HepG2 (cell line): Measurements from ENCODE around the gene AHSG. TPM values are rescaled to one million over a fixed set of nuclear protein-coding genes. Genes with fewer than 3 reads are reported as not detected.

ENCODE experiments used
- ERF ChIP-seq: IDR thresholded peaks from 2 replicates; pipeline ENCODE4 v1.6.1; 2018; ENCODE audit warnings: missing biosample characterization, missing genetic modification reagents
- KLF16 ChIP-seq, 2 experiments: sonication (generic) in 1 of 2; formaldehyde crosslinking in 1 of 2; IDR thresholded peaks; 2 replicates each; pipeline versions ENCODE4 v1.6.1 to v1.8.0; 2016 to 2023; ENCODE audit warnings: missing genetic modification reagents in 2 of 2, missing compliant biosample characterization in 1 of 2
- MAZ ChIP-seq, 2 experiments: sonication (generic) in 1 of 2; formaldehyde crosslinking in 1 of 2; IDR thresholded peaks; 2 replicates each; pipeline versions ENCODE4 v1.5.0 to v1.6.1; 2012 to 2020; ENCODE audit warnings: low read depth in 2 of 2, mild to moderate bottlenecking in 2 of 2, borderline replicate concordance in 1 of 2, improper control_type of control experiment in 1 of 2, low read length in 1 of 2, missing genetic modification reagents in 1 of 2, moderate library complexity in 1 of 2
- NFKB2 ChIP-seq: sonication (generic); formaldehyde crosslinking; IDR thresholded peaks from 2 replicates; pipeline ENCODE4 v1.4.0; 2020; ENCODE audit warnings: missing genetic modification reagents, borderline replicate concordance
- POLR2G ChIP-seq: fragments of 200-400 bp; formaldehyde crosslinking; IDR thresholded peaks from 2 replicates; pipeline ENCODE4 v1.6.1; 2018; ENCODE audit warnings: mild to moderate bottlenecking, low read depth, low read length, moderate library complexity
- ZMAT3 ChIP-seq: sonication (generic); formaldehyde crosslinking; conservative IDR thresholded peaks from 2 replicates; pipeline ENCODE4 v1.7.0; 2021; ENCODE audit warnings: missing genetic modification reagents
- ZNF616 ChIP-seq: sonication (generic); formaldehyde crosslinking; IDR thresholded peaks from 2 replicates; pipeline ENCODE4 v1.5.0; 2020; ENCODE audit warnings: low read depth, mild to moderate bottlenecking, missing genetic modification reagents
- ZNF629 ChIP-seq: sonication (generic); formaldehyde crosslinking; conservative IDR thresholded peaks from 2 replicates; pipeline ENCODE4 v1.5.0; 2020; ENCODE audit warnings: missing genetic modification reagents
- ZNF713 ChIP-seq: sonication (generic); formaldehyde crosslinking; IDR thresholded peaks from 2 replicates; pipeline ENCODE4 v1.4.0; 2020; ENCODE audit warnings: mild to moderate bottlenecking, missing genetic modification reagents
- polyA plus RNA-seq, 8 experiments: library from polyadenylated mRNA; depleted of rRNA in 3 of 8; stranded (reverse) in 7 of 8; unstranded in 1 of 8; fragments of >200 nt; fragmentation: Illumina TruSeq in 4 of 8; extraction: Trizol in 4 of 8; gene quantifications; 2 replicates each; pipeline versions ENCODE4 v1.2.1 to v1.2.3, GENCODE V29; 2011 to 2016; ENCODE audit warnings: low read depth in 4 of 8, missing spikeins in 1 of 8, mixed read lengths in 1 of 8; ENCODE audit not compliant: insufficient read depth in 1 of 8
- total RNA-seq, 5 experiments: library from RNA; depleted of rRNA; stranded (reverse); fragments of >200 nt; fragmentation: Illumina TruSeq; extraction: Trizol; gene quantifications; 2 replicates each; pipeline ENCODE4 v1.2.3, GENCODE V29; 2016; ENCODE audit warnings: low read depth in 1 of 5
- TF ChIP-seq, protein P1 (sequence below), 2 experiments: sonication (generic) in 1 of 2; formaldehyde crosslinking in 1 of 2; IDR thresholded peaks; 2 replicates each; pipeline versions ENCODE4 v1.4.0 to v1.6.1; 2018 to 2020; ENCODE audit warnings: missing genetic modification reagents in 2 of 2, borderline replicate concordance in 1 of 2, low read depth in 1 of 2, mild to moderate bottlenecking in 1 of 2, missing biosample characterization in 1 of 2
- TF ChIP-seq, protein P2 (sequence below): sonication (generic); formaldehyde crosslinking; conservative IDR thresholded peaks from 2 replicates; pipeline ENCODE4 v1.4.0; 2020; ENCODE audit warnings: missing genetic modification reagents
- TF ChIP-seq, protein P3 (sequence below): sonication (generic); formaldehyde crosslinking; IDR thresholded peaks from 2 replicates; pipeline ENCODE4 v1.5.1; 2020; ENCODE audit warnings: missing genetic modification reagents, mild to moderate bottlenecking, borderline replicate concordance
- TF ChIP-seq, protein P4 (sequence below): IDR thresholded peaks from 2 replicates; pipeline ENCODE4 v1.6.1; 2016; ENCODE audit warnings: low read depth
- TF ChIP-seq, protein P5 (sequence below): sonication (generic); formaldehyde crosslinking; IDR thresholded peaks from 2 replicates; pipeline ENCODE4 v1.5.0; 2020; ENCODE audit warnings: missing genetic modification reagents
- TF ChIP-seq, protein P6 (sequence below): sonication (generic); formaldehyde crosslinking; IDR thresholded peaks from 2 replicates; pipeline ENCODE4 v1.4.0; 2020; ENCODE audit warnings: missing genetic modification reagents, mild to moderate bottlenecking, borderline replicate concordance

Gene AHSG
- total and polyA plus RNA-seq, 2 of the 13 experiments (the other 11 are each of a cell fraction or from before 2014, with no cell fraction given) = 2,043 to 19,152 TPM

DNA sequence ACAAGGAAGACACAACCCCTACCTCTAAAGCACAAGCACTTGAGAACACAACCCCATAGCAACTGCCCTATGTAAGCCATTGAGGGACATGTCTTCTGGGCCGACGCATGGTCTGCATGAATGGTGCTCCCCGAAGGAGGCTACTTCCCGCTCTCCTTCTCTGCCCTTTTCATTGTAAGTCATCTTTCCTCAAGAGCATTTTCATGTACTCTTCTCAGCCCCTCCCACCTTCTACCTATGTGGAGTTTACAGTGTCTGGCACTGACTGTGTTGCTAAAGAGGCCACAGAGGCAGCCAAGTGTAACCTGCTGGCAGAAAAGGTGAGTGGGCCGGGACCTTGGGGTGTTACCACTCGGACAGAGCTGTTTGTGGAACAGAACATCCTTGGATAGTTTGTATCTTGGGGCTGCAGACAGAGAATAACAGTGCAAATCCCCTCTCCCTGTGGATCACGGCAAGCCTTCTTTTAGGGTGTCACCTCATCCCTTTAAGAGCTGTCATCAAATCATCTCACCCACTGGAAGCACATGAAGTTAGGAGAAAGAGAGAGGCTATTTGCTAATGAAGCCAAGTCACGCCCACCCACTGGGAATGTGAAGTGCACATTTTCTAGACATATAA is 5.6 kb downstream of the AHSG start (continued):
- TF ChIP-seq ZNF629 (CRISPR knock-in tag) = 0 out of 2 replicates have a peak, but pooled peaks have one; percentile 24
- TF ChIP-seq ZNF713 (CRISPR knock-in tag) = 0 out of 2 replicates have a peak, but pooled peaks have one; percentile 80
- TF ChIP-seq, protein P1, sequence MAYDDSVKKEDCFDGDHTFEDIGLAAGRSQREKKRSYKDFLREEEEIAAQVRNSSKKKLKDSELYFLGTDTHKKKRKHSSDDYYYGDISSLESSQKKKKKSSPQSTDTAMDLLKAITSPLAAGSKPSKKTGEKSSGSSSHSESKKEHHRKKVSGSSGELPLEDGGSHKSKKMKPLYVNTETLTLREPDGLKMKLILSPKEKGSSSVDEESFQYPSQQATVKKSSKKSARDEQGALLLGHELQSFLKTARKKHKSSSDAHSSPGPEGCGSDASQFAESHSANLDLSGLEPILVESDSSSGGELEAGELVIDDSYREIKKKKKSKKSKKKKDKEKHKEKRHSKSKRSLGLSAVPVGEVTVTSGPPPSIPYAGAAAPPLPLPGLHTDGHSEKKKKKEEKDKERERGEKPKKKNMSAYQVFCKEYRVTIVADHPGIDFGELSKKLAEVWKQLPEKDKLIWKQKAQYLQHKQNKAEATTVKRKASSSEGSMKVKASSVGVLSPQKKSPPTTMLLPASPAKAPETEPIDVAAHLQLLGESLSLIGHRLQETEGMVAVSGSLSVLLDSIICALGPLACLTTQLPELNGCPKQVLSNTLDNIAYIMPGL (CRISPR knock-in tag; IDR thresholded peaks at IDR 0.05; ENCODE audit: borderline replicate concordance in 1 of 2, low read depth in 1 of 2) = 0 out of 4 replicates have a peak, but pooled peaks of 1 of the 2 experiments have one; percentile 1
- peak; percentile 60; the same call in 1 of the 2 replicates for TF ChIP-seq NFKB2 (CRISPR knock-in tag)
- TF ChIP-seq, protein P2, sequence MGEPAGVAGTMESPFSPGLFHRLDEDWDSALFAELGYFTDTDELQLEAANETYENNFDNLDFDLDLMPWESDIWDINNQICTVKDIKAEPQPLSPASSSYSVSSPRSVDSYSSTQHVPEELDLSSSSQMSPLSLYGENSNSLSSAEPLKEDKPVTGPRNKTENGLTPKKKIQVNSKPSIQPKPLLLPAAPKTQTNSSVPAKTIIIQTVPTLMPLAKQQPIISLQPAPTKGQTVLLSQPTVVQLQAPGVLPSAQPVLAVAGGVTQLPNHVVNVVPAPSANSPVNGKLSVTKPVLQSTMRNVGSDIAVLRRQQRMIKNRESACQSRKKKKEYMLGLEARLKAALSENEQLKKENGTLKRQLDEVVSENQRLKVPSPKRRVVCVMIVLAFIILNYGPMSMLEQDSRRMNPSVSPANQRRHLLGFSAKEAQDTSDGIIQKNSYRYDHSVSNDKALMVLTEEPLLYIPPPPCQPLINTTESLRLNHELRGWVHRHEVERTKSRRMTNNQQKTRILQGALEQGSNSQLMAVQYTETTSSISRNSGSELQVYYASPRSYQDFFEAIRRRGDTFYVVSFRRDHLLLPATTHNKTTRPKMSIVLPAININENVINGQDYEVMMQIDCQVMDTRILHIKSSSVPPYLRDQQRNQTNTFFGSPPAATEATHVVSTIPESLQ (CRISPR knock-in tag) = peak; percentile 71; the same call in 1 of the 2 replicates
- TF ChIP-seq POLR2G = peak; percentile 81
- peak; percentile 45; the same call in 1 of the 2 replicates for TF ChIP-seq ZMAT3 (CRISPR knock-in tag)
- no peak for TF ChIP-seq MAZ (IDR thresholded peaks at IDR 0.05; ENCODE audit: borderline replicate concordance, low read depth, low read length)
- peak; percentile 11; the same call in 1 of the 2 replicates for TF ChIP-seq MAZ (CRISPR knock-in tag; IDR thresholded peaks at IDR 0.05; ENCODE audit: low read depth)
- TF ChIP-seq, protein P3, sequence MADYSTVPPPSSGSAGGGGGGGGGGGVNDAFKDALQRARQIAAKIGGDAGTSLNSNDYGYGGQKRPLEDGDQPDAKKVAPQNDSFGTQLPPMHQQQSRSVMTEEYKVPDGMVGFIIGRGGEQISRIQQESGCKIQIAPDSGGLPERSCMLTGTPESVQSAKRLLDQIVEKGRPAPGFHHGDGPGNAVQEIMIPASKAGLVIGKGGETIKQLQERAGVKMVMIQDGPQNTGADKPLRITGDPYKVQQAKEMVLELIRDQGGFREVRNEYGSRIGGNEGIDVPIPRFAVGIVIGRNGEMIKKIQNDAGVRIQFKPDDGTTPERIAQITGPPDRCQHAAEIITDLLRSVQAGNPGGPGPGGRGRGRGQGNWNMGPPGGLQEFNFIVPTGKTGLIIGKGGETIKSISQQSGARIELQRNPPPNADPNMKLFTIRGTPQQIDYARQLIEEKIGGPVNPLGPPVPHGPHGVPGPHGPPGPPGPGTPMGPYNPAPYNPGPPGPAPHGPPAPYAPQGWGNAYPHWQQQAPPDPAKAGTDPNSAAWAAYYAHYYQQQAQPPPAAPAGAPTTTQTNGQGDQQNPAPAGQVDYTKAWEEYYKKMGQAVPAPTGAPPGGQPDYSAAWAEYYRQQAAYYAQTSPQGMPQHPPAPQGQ (CRISPR knock-in tag) = peak; percentile 14; the same call in 1 of the 2 replicates
- TF ChIP-seq, protein P4, sequence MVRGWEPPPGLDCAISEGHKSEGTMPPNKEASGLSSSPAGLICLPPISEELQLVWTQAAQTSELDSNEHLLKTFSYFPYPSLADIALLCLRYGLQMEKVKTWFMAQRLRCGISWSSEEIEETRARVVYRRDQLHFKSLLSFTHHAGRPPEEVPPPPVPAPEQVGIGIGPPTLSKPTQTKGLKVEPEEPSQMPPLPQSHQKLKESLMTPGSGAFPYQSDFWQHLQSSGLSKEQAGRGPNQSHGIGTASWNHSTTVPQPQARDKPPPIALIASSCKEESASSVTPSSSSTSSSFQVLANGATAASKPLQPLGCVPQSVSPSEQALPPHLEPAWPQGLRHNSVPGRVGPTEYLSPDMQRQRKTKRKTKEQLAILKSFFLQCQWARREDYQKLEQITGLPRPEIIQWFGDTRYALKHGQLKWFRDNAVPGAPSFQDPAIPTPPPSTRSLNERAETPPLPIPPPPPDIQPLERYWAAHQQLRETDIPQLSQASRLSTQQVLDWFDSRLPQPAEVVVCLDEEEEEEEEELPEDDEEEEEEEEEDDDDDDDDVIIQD (CRISPR knock-in tag) = no peak; the same call in 1 of the 2 replicates
- TF ChIP-seq ERF (CRISPR knock-in tag) = 0 out of 2 replicates have a peak, but pooled peaks have one; percentile 41
- TF ChIP-seq, protein P5, sequence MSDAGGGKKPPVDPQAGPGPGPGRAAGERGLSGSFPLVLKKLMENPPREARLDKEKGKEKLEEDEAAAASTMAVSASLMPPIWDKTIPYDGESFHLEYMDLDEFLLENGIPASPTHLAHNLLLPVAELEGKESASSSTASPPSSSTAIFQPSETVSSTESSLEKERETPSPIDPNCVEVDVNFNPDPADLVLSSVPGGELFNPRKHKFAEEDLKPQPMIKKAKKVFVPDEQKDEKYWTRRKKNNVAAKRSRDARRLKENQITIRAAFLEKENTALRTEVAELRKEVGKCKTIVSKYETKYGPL = peak; percentile 51; the same call in 1 of the 2 replicates
- 0 out of 2 replicates have a peak, but pooled peaks have one; percentile 22 for TF ChIP-seq ZNF616 (CRISPR knock-in tag)
- 0 out of 4 replicates have a peak, but pooled peaks of 1 of the 2 experiments have one; percentile 10 for TF ChIP-seq KLF16 (CRISPR knock-in tag; IDR thresholded peaks at IDR 0.05)
- TF ChIP-seq, protein P6, sequence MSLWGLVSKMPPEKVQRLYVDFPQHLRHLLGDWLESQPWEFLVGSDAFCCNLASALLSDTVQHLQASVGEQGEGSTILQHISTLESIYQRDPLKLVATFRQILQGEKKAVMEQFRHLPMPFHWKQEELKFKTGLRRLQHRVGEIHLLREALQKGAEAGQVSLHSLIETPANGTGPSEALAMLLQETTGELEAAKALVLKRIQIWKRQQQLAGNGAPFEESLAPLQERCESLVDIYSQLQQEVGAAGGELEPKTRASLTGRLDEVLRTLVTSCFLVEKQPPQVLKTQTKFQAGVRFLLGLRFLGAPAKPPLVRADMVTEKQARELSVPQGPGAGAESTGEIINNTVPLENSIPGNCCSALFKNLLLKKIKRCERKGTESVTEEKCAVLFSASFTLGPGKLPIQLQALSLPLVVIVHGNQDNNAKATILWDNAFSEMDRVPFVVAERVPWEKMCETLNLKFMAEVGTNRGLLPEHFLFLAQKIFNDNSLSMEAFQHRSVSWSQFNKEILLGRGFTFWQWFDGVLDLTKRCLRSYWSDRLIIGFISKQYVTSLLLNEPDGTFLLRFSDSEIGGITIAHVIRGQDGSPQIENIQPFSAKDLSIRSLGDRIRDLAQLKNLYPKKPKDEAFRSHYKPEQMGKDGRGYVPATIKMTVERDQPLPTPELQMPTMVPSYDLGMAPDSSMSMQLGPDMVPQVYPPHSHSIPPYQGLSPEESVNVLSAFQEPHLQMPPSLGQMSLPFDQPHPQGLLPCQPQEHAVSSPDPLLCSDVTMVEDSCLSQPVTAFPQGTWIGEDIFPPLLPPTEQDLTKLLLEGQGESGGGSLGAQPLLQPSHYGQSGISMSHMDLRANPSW (CRISPR knock-in tag) = 0 out of 2 replicates have a peak, but pooled peaks have one; percentile 20
